HepG2 (cell line): ENCODE results near the gene FIGLA. TPM values are rescaled to one million over a fixed set of nuclear protein-coding genes. Genes with fewer than 3 reads are reported as not detected.

Source experiments
- ATAC-seq: fragments of 200-7000 bp; cut with Tn5 transposase; 3 replicates; pipeline ENCODE4 v1.9.1; 2020; ENCODE audit warnings: mild to moderate bottlenecking, moderate library complexity
- BruUV-seq: library from RNA; stranded (reverse); fragments of 400-500 nt; replicated peaks from 2 replicates; lab custom pipeline; 2021; lab: Mats Ljungman, UMichigan
- CTCF ChIA-PET: fragments of 300-600 bp; formaldehyde crosslinking; extraction: SDS; loops from one replicate; lab custom pipeline; 2021; ENCODE audit warnings: low total read pairs, inconsistent platforms, low intra/inter-chr PET ratio; lab: Yijun Ruan, JAX
- POLR2A ChIA-PET: fragments of 350-600 bp; sonication (Branson Sonifier 250); formaldehyde crosslinking; loops from one replicate; lab custom pipeline; 2020; ENCODE audit warnings: antibody characterized with exemption, inconsistent platforms; lab: Yijun Ruan, JAX
- DNase-seq: peaks from one replicate; pipeline ENCODE4 v3.0.0-alpha.2; 2015; ENCODE audit warnings: low spot score
- FAIRE-seq: peaks from 3 replicates; lab custom pipeline; 2011; peaks lifted over from hg19 to GRCh38; lab: Jason Lieb, UNC
- H2AFZ ChIP-seq: one replicate; pipeline ENCODE4 v1.6.1; 2011; ENCODE audit warnings: low read length, inconsistent platforms
- H3K27ac ChIP-seq: fragments of 300-600 bp; 3 replicates; pipeline ENCODE4 v1.8.0; 2011; ENCODE audit warnings: mixed run types, mild to moderate bottlenecking, mixed read lengths, low read length, inconsistent platforms; ENCODE audit not compliant: insufficient read depth; ENCODE audit errors: extremely low read length
- H3K27me3 ChIP-seq, 2 experiments: fragments of 200-600 bp in 1 of 2; 2 replicates in 1 of 2; 3 replicates in 1 of 2; pipeline versions ENCODE4 v1.6.0 to v1.8.0; 2011; ENCODE audit warnings: low read length in 2 of 2, mild to moderate bottlenecking in 2 of 2, moderate library complexity in 2 of 2, inconsistent platforms in 1 of 2; ENCODE audit not compliant: insufficient read depth in 2 of 2, control insufficient read depth in 1 of 2
- H3K36me3 ChIP-seq, 2 experiments: fragments of 200-600 bp in 1 of 2; replicated peaks in 1 of 2; 2 replicates in 1 of 2; 3 replicates in 1 of 2; pipeline versions ENCODE4 v1.5.1 to v1.8.0; 2011; ENCODE audit warnings: low read length in 2 of 2, inconsistent platforms in 1 of 2; ENCODE audit not compliant: insufficient read depth in 2 of 2, control insufficient read depth in 1 of 2
- H3K4me1 ChIP-seq: 2 replicates; pipeline ENCODE4 v1.5.1; 2012; ENCODE audit warnings: low read length, inconsistent platforms; ENCODE audit not compliant: insufficient read depth
- H3K4me2 ChIP-seq: 2 replicates; pipeline ENCODE4 v1.6.0; 2011; ENCODE audit warnings: low read depth, low read length, inconsistent platforms
- H3K4me3 ChIP-seq, 3 experiments: fragments of 200-600 bp in 1 of 3; sonication (generic), shearing (Covaris generic) in 1 of 3; replicated peaks in 1 of 3; 2 replicates each; pipeline ENCODE4 v1.5.1; 2011 to 2016; ENCODE audit warnings: low read length in 3 of 3, inconsistent platforms in 2 of 3, low read depth in 2 of 3, mild to moderate bottlenecking in 2 of 3, control low read depth in 1 of 3, mixed read lengths in 1 of 3; ENCODE audit not compliant: insufficient read depth in 1 of 3
- H3K79me2 ChIP-seq: one replicate; pipeline ENCODE4 v1.6.1; 2011; ENCODE audit warnings: low read length, inconsistent platforms; ENCODE audit not compliant: insufficient read depth
- H3K9ac ChIP-seq: 2 replicates; pipeline ENCODE4 v1.6.0; 2011; ENCODE audit warnings: mild to moderate bottlenecking, low read depth, low read length, inconsistent platforms; ENCODE audit not compliant: insufficient read depth
- H3K9me3 ChIP-seq: 2 replicates; pipeline ENCODE4 v1.5.1; 2012; ENCODE audit warnings: mild to moderate bottlenecking, low read length
- H4K20me1 ChIP-seq: 2 replicates; pipeline ENCODE4 v1.6.0; 2011; ENCODE audit warnings: inconsistent platforms, mild to moderate bottlenecking, low read length, moderate library complexity; ENCODE audit not compliant: insufficient read depth
- BHLHE40 ChIP-seq: IDR thresholded peaks from 2 replicates; pipeline ENCODE4 v1.6.1; 2011; ENCODE audit warnings: low read length, improper control_type of control experiment
- HNRNPH1 ChIP-seq: fragments of 200-400 bp; formaldehyde crosslinking; optimal IDR thresholded peaks from 2 replicates; pipeline ENCODE3; 2017; ENCODE audit warnings: mild to moderate bottlenecking, low read depth, low read length
- MXD4 ChIP-seq: IDR thresholded peaks from 2 replicates; pipeline ENCODE4 v1.6.1; 2016; ENCODE audit warnings: mild to moderate bottlenecking, missing biosample characterization, missing genetic modification reagents
- MYNN ChIP-seq: sonication (generic); formaldehyde crosslinking; IDR thresholded peaks from 2 replicates; pipeline ENCODE4 v1.4.0; 2020; ENCODE audit warnings: mild to moderate bottlenecking, low read depth, missing genetic modification reagents
- NAIF1 ChIP-seq: sonication (generic); formaldehyde crosslinking; IDR thresholded peaks from 2 replicates; pipeline ENCODE4 v1.5.0; 2020; ENCODE audit warnings: mild to moderate bottlenecking, missing genetic modification reagents, borderline replicate concordance
- ONECUT2 ChIP-seq: sonication (generic); formaldehyde crosslinking; IDR thresholded peaks from 2 replicates; pipeline ENCODE4 v1.4.0; 2020; ENCODE audit warnings: missing genetic modification reagents
- SP4 ChIP-seq: sonication (generic); formaldehyde crosslinking; IDR thresholded peaks from 2 replicates; pipeline ENCODE4 v1.8.1; 2023; ENCODE audit warnings: mild to moderate bottlenecking, missing genetic modification reagents
- ZNF780A ChIP-seq: sonication (generic); formaldehyde crosslinking; IDR thresholded peaks from 2 replicates; pipeline ENCODE4 v1.8.0; 2022; ENCODE audit warnings: mild to moderate bottlenecking, missing genetic modification reagents, moderate library complexity
- ZSCAN30 ChIP-seq: sonication (generic); formaldehyde crosslinking; IDR thresholded peaks from 2 replicates; pipeline ENCODE4 v1.5.0; 2020; ENCODE audit warnings: mild to moderate bottlenecking, missing genetic modification reagents
- WGBS: methylation state at CpG from one replicate; pipeline ENCODE4 v1.1.6; 2017; ENCODE audit warnings: low lambda C conversion rate; 5-methylcytosine and 5-hydroxymethylcytosine counted together
- in situ Hi-C: cut with HindIII; loops from 2 replicates; pipeline ENCODE4 v1.10.0; 2017; ENCODE audit warnings: low pct_unique_long_range_greater_than_20kb; ENCODE audit not compliant: extremely low pct_ligation_motif_present
- intact Hi-C: fragments of 100-400 bp; cut with micrococcal nuclease; formaldehyde crosslinking; loops from one replicate; pipeline ENCODE4 v1.10.0; 2022; ENCODE audit not compliant: unreplicated experiment
- polyA plus RNA-seq, 8 experiments: library from polyadenylated mRNA; depleted of rRNA in 3 of 8; stranded (reverse) in 7 of 8; unstranded in 1 of 8; fragments of >200 nt; fragmentation: Illumina TruSeq in 4 of 8; extraction: Trizol in 4 of 8; gene quantifications; 2 replicates each; pipeline versions ENCODE4 v1.2.1 to v1.2.3, GENCODE V29; 2011 to 2016; ENCODE audit warnings: low read depth in 4 of 8, missing spikeins in 1 of 8, mixed read lengths in 1 of 8; ENCODE audit not compliant: insufficient read depth in 1 of 8
- total RNA-seq, 5 experiments: library from RNA; depleted of rRNA; stranded (reverse); fragments of >200 nt; fragmentation: Illumina TruSeq; extraction: Trizol; gene quantifications; 2 replicates each; pipeline ENCODE4 v1.2.3, GENCODE V29; 2016; ENCODE audit warnings: low read depth in 1 of 5
- TF ChIP-seq, protein P1 (sequence below): sonication (generic); formaldehyde crosslinking; IDR thresholded peaks from 2 replicates; pipeline ENCODE4 v1.5.0; 2020; ENCODE audit warnings: mild to moderate bottlenecking, missing genetic modification reagents
- TF ChIP-seq, protein P2 (sequence below): sonication (generic); formaldehyde crosslinking; IDR thresholded peaks from 2 replicates; pipeline ENCODE4; 2020; ENCODE audit warnings: missing genetic modification reagents, mild to moderate bottlenecking, borderline replicate concordance
- TF ChIP-seq, protein P3 (sequence below): sonication (generic); formaldehyde crosslinking; IDR thresholded peaks from 2 replicates; pipeline ENCODE4 v1.5.0; 2020; ENCODE audit warnings: missing genetic modification reagents, mild to moderate bottlenecking, borderline replicate concordance
- TF ChIP-seq, protein P4 (sequence below): sonication (generic); formaldehyde crosslinking; IDR thresholded peaks from 2 replicates; pipeline ENCODE4 v1.5.0; 2020; ENCODE audit warnings: mild to moderate bottlenecking, missing genetic modification reagents
- TF ChIP-seq, protein P5 (sequence below): sonication (generic); formaldehyde crosslinking; IDR thresholded peaks from 2 replicates; pipeline ENCODE4 v1.5.0; 2020; ENCODE audit warnings: mild to moderate bottlenecking, missing genetic modification reagents

FIGLA gene
- total and polyA plus RNA-seq, 2 of the 13 experiments (the other 11 are each of a cell fraction or from before 2014, with no cell fraction given) = not detected

DNA sequence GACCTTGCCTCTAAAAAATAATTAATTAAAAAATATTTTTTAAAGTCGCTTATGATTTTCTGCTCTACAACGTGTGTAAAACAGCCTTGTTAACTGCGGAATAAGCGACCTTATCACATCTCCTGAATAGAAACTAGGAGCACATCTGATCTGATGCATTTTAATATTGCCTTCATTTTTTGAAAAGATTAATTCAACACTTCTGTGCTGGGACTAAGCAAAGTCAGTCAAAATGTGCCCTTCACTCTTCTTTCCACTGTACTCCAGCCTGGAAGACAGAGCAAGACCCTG lies 17.3 kb upstream of the FIGLA start:
- DNase-seq (no peak), ATAC-seq (no peak), FAIRE-seq (no peak)
- H4K20me1 ChIP-seq = no peaks in the 10 kb centered on the region
- peak overlapping the region; percentile 79 for H3K9ac ChIP-seq
- H3K27me3 ChIP-seq = no peaks in the 10 kb centered on the region
- in situ Hi-C loops (no loop called here), intact Hi-C loops (loop anchor here (2.0 to 5.0 kb wide), 2 partner anchors 17 to 55 kb away; no protein-coding TSS in a partner anchor)
- peak overlapping the region; percentile 93 for H3K27ac ChIP-seq
- BruUV-seq = TSS peak; percentile 75
- ChIA-PET CTCF (no interaction called here), POLR2A (interaction anchor here (1.1 to 2.4 kb wide), 4 partner anchors 9 to 261 kb away, joined by 3 to 7 read pairs (median 4); partner anchors contain the start of genes CLEC4F and NAGK)
- no peaks in the 10 kb centered on the region for H3K36me3 ChIP-seq
- H3K79me2 ChIP-seq = no peaks in the 10 kb centered on the region
- no peaks in the 10 kb centered on the region for H3K9me3 ChIP-seq
- peak overlapping the region in 2 of 3 experiments; percentile 3 to 52; a peak in 3 of 6 replicates for H3K4me3 ChIP-seq
- peaks cover 62% of the 10 kb centered on the region for H3K4me1 ChIP-seq
- 62% methylated on average over 4 of the region's 4 CpGs for WGBS
- no peak overlapping the region for H2AFZ ChIP-seq
- peak overlapping the region; percentile 88 for H3K4me2 ChIP-seq
- TF ChIP-seq NAIF1 (CRISPR knock-in tag) = 0 out of 2 replicates have a peak, but pooled peaks have one; percentile 59
- TF ChIP-seq, protein P1, sequence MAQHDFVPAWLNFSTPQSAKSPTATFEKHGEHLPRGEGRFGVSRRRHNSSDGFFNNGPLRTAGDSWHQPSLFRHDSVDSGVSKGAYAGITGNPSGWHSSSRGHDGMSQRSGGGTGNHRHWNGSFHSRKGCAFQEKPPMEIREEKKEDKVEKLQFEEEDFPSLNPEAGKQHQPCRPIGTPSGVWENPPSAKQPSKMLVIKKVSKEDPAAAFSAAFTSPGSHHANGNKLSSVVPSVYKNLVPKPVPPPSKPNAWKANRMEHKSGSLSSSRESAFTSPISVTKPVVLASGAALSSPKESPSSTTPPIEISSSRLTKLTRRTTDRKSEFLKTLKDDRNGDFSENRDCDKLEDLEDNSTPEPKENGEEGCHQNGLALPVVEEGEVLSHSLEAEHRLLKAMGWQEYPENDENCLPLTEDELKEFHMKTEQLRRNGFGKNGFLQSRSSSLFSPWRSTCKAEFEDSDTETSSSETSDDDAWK (CRISPR knock-in tag) = no peak
- no peak for TF ChIP-seq BHLHE40
- TF ChIP-seq, protein P2, sequence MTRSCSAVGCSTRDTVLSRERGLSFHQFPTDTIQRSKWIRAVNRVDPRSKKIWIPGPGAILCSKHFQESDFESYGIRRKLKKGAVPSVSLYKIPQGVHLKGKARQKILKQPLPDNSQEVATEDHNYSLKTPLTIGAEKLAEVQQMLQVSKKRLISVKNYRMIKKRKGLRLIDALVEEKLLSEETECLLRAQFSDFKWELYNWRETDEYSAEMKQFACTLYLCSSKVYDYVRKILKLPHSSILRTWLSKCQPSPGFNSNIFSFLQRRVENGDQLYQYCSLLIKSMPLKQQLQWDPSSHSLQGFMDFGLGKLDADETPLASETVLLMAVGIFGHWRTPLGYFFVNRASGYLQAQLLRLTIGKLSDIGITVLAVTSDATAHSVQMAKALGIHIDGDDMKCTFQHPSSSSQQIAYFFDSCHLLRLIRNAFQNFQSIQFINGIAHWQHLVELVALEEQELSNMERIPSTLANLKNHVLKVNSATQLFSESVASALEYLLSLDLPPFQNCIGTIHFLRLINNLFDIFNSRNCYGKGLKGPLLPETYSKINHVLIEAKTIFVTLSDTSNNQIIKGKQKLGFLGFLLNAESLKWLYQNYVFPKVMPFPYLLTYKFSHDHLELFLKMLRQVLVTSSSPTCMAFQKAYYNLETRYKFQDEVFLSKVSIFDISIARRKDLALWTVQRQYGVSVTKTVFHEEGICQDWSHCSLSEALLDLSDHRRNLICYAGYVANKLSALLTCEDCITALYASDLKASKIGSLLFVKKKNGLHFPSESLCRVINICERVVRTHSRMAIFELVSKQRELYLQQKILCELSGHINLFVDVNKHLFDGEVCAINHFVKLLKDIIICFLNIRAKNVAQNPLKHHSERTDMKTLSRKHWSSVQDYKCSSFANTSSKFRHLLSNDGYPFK = no peak
- no peak for TF ChIP-seq SP4 (CRISPR knock-in tag)
- TF ChIP-seq HNRNPH1 = no peak
- TF ChIP-seq, protein P3, sequence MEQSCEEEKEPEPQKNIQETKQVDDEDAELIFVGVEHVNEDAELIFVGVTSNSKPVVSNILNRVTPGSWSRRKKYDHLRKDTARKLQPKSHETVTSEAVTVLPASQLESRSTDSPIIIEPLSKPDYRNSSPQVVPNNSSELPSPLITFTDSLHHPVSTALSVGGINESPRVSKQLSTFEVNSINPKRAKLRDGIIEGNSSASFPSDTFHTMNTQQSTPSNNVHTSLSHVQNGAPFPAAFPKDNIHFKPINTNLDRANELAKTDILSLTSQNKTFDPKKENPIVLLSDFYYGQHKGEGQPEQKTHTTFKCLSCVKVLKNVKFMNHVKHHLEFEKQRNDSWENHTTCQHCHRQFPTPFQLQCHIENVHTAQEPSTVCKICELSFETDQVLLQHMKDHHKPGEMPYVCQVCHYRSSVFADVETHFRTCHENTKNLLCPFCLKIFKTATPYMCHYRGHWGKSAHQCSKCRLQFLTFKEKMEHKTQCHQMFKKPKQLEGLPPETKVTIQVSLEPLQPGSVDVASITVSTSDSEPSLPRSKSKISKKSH (CRISPR knock-in tag) = no peak
- TF ChIP-seq, protein P4, sequence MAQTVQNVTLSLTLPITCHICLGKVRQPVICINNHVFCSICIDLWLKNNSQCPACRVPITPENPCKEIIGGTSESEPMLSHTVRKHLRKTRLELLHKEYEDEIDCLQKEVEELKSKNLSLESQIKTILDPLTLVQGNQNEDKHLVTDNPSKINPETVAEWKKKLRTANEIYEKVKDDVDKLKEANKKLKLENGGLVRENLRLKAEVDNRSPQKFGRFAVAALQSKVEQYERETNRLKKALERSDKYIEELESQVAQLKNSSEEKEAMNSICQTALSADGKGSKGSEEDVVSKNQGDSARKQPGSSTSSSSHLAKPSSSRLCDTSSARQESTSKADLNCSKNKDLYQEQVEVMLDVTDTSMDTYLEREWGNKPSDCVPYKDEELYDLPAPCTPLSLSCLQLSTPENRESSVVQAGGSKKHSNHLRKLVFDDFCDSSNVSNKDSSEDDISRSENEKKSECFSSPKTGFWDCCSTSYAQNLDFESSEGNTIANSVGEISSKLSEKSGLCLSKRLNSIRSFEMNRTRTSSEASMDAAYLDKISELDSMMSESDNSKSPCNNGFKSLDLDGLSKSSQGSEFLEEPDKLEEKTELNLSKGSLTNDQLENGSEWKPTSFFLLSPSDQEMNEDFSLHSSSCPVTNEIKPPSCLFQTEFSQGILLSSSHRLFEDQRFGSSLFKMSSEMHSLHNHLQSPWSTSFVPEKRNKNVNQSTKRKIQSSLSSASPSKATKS (CRISPR knock-in tag) = 0 out of 2 replicates have a peak, but pooled peaks have one; percentile 67
- no peak for TF ChIP-seq MYNN (CRISPR knock-in tag)
- TF ChIP-seq, protein P5, sequence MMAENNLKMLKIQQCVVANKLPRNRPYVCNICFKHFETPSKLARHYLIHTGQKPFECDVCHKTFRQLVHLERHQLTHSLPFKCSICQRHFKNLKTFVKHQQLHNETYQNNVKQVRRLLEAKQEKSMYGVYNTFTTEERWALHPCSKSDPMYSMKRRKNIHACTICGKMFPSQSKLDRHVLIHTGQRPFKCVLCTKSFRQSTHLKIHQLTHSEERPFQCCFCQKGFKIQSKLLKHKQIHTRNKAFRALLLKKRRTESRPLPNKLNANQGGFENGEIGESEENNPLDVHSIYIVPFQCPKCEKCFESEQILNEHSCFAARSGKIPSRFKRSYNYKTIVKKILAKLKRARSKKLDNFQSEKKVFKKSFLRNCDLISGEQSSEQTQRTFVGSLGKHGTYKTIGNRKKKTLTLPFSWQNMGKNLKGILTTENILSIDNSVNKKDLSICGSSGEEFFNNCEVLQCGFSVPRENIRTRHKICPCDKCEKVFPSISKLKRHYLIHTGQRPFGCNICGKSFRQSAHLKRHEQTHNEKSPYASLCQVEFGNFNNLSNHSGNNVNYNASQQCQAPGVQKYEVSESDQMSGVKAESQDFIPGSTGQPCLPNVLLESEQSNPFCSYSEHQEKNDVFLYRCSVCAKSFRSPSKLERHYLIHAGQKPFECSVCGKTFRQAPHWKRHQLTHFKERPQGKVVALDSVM (CRISPR knock-in tag) = peak; percentile 6; the same call in 1 of the 2 replicates
- TF ChIP-seq ONECUT2 = no peak
- TF ChIP-seq ZNF780A (CRISPR knock-in tag) = no peak
- TF ChIP-seq ZSCAN30 = 0 out of 2 replicates have a peak, but pooled peaks have one; percentile 78
- TF ChIP-seq MXD4 (CRISPR knock-in tag) = no peak
